Measurements from ENCODE around the gene OXT. TPM values are rescaled to one million over a fixed set of nuclear protein-coding genes. Genes with fewer than 3 reads are reported as not detected.
"Not testable (repeated sequence)": the region's sequence is repeated elsewhere in the genome, so short reads cannot be mapped to it uniquely, and the experiment has no call there.

The OXT gene
- total RNA-seq = under 1 TPM in 1 of 2 donors, not detected in 1; 0.55 TPM
- polyA plus RNA-seq (ENCODE audit: insufficient read length in 6 of 6) = not detected
- long read RNA-seq, donor 1 = 0 reads
- long read RNA-seq, donor 2 = 0 reads
- long read RNA-seq, donor 3 = 0 reads
- long read RNA-seq, donor 4 = 0 reads
- long read RNA-seq, donor 5 = 0 reads
- long read RNA-seq, donor 6 = 0 reads
- long read RNA-seq, donor 7 = 0 reads
- long read RNA-seq, donor 8 = 0 reads
- long read RNA-seq, donor 9 = 0 reads
- long read RNA-seq, donor 10 = 0 reads
- long read RNA-seq, donor 11 = 0 reads
- long read RNA-seq, donor 12 = 0 reads

GRCh38 chr20:3071610-3072529, at the start of gene OXT:
Gene OXT (plus strand): TSS chr20:3071620. CDS start chr20:3071656, 36 bp downstream.
- Histone ChIP-seq H3K36me3 (no peaks in the 10 kb centered on the region), H3K27me3 (peaks cover 14 to 50% of the 10 kb centered on the region in 2 donors), H3K4me3 (peak within 1 kb of the TSS; percentile 35 to 43), H3K27ac (no peak within 1 kb of the TSS), H3K4me1 (peaks cover 5 to 23% of the 10 kb centered on the region in 2 donors), H3K9me3 (no peaks in the 10 kb centered on the region)
- DNase-seq (peak in 3 of 4 donors; percentile 21 to 84 (median 60)), ATAC-seq (peak; percentile 71)
- TF ChIP-seq CTCF (IDR thresholded peaks at IDR 0.05) = no peak
- intact Hi-C loops (cut with DNase I) = no loop called here

- H3K4me3 ChIP-seq = no peak overlapping the region
- H3K9me3 ChIP-seq = no peaks in the 10 kb centered on the region
- H3K4me1 ChIP-seq = no peaks in the 10 kb centered on the region
- DNase-seq (no peak), ATAC-seq (no peak)
- H3K27ac ChIP-seq = no peak overlapping the region
- intact Hi-C loops (cut with DNase I) = no loop called here
- TF ChIP-seq CTCF (IDR thresholded peaks at IDR 0.05) = no peak
- peaks cover 0 to 72% of the 10 kb centered on the region in 2 donors for H3K36me3 ChIP-seq
- no peaks in the 10 kb centered on the region for H3K27me3 ChIP-seq
These were observed 49.6 kb upstream of the OXT start for GRCh38 chr20:3021777-3022176.

- intact Hi-C loops (cut with DNase I); DNase-seq; H3K27ac ChIP-seq; H3K4me3 ChIP-seq; H3K9me3 ChIP-seq; ATAC-seq; H3K27me3 ChIP-seq; H3K4me1 ChIP-seq: not testable (repeated sequence)
- H3K36me3 ChIP-seq = peaks cover 0 to 74% of the 10 kb centered on the region in 2 donors
These were observed 48.6 kb upstream of the OXT start for GRCh38 chr20:3022559-3023490.

- DNase-seq (no peak), ATAC-seq (no peak)
- H3K4me3 ChIP-seq = no peak overlapping the region
- intact Hi-C loops (cut with DNase I) = no loop called here
- TF ChIP-seq CTCF (IDR thresholded peaks at IDR 0.05) = no peak
- no peaks in the 10 kb centered on the region for H3K4me1 ChIP-seq
- no peaks in the 10 kb centered on the region for H3K27me3 ChIP-seq
- H3K36me3 ChIP-seq = peaks cover 0 to 97% of the 10 kb centered on the region in 2 donors
- no peak overlapping the region for H3K27ac ChIP-seq
- H3K9me3 ChIP-seq = no peaks in the 10 kb centered on the region
These were observed 43.4 kb upstream of the OXT start for GRCh38 chr20:3027987-3028386.

GRCh38 chr20:3031524-3032147, 39.8 kb upstream of the OXT start:
- Histone ChIP-seq H3K9me3 (no peaks in the 10 kb centered on the region), H3K27me3 (no peaks in the 10 kb centered on the region), H3K36me3 (peaks cover 0 to 94% of the 10 kb centered on the region in 2 donors), H3K4me1 (no peaks in the 10 kb centered on the region), H3K27ac (no peak overlapping the region), H3K4me3 (no peak overlapping the region)
- DNase-seq (no peak), ATAC-seq (no peak)
- TF ChIP-seq CTCF (IDR thresholded peaks at IDR 0.05) = no peak
- intact Hi-C loops (cut with DNase I) = no loop called here
